Nephron progenitor cell (in vitro differentiated cells): Measurements from ENCODE around the gene PLCH1.

Experiments
- DNase-seq: peaks from one replicate; pipeline ENCODE4 v3.0.0; 2021
- H3K27ac Mint-ChIP-seq: 2 replicates; pipeline ENCODE4 v1.8.0; 2021; ENCODE audit warnings: mild to moderate bottlenecking, moderate library complexity, mixed read lengths
- H3K27me3 Mint-ChIP-seq: 2 replicates; pipeline ENCODE4 v1.8.0; 2021; ENCODE audit warnings: mild to moderate bottlenecking, low read depth, mixed read lengths; ENCODE audit not compliant: poor library complexity
- H3K36me3 Mint-ChIP-seq: 2 replicates; pipeline ENCODE4 v1.8.0; 2021; ENCODE audit warnings: low read depth, mixed read lengths
- H3K4me1 Mint-ChIP-seq: 2 replicates; pipeline ENCODE4 v1.8.0; 2021; ENCODE audit warnings: mixed read lengths
- H3K4me3 Mint-ChIP-seq: 2 replicates; pipeline ENCODE4 v1.8.0; 2021; ENCODE audit warnings: mild to moderate bottlenecking, moderate library complexity, mixed read lengths
- H3K9me3 Mint-ChIP-seq: 2 replicates; pipeline ENCODE4 v1.8.0; 2021; ENCODE audit warnings: mild to moderate bottlenecking, moderate library complexity, mixed read lengths
- TF ChIP-seq, protein P1 (sequence below): fragments of 200-600 bp; sonication (generic); IDR thresholded peaks from 2 replicates; pipeline ENCODE4 v1.5.0; 2021; ENCODE audit warnings: antibody characterized with exemption

PLCH1 gene

DNA sequence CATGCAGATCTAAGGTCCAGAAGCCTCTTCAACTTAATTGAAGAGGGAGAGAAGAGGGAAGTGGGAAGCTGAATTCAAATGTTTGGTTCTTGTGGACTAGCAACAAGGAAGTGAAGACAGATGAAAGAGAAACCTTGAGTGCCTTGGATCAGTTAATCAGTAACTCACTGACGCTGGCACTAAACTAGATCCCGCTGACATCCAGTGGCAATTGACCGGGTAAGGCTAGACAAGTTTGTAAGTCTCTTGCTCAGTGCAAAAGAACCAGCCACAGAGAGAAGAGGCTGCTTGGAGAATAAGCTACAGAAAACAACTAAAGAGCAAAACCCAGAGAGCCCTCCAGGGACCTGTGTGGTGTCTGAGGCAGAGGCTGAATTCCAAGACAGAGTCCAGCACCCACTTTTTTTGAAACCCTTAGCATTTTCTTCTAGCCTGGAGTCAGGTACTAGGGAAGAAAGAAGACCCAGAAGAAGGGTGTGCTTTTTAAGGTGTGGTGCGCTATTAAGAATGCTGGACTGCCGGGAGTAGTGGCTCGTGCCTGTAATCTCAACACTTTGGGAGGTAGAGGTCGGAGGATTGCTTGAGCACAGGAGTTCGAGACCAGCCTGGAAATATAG is 6.9 kb downstream of the PLCH1 start:
- H3K36me3 Mint-ChIP-seq: peaks cover 30% of the 10 kb centered on the region
- H3K4me3 Mint-ChIP-seq: peak overlapping the region; percentile 69
- H3K27me3 Mint-ChIP-seq: no peaks in the 10 kb centered on the region
- peaks cover 16% of the 10 kb centered on the region for H3K9me3 Mint-ChIP-seq
- H3K4me1 Mint-ChIP-seq: peaks cover 65% of the 10 kb centered on the region
- TF ChIP-seq, protein P1, sequence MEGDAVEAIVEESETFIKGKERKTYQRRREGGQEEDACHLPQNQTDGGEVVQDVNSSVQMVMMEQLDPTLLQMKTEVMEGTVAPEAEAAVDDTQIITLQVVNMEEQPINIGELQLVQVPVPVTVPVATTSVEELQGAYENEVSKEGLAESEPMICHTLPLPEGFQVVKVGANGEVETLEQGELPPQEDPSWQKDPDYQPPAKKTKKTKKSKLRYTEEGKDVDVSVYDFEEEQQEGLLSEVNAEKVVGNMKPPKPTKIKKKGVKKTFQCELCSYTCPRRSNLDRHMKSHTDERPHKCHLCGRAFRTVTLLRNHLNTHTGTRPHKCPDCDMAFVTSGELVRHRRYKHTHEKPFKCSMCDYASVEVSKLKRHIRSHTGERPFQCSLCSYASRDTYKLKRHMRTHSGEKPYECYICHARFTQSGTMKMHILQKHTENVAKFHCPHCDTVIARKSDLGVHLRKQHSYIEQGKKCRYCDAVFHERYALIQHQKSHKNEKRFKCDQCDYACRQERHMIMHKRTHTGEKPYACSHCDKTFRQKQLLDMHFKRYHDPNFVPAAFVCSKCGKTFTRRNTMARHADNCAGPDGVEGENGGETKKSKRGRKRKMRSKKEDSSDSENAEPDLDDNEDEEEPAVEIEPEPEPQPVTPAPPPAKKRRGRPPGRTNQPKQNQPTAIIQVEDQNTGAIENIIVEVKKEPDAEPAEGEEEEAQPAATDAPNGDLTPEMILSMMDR: no peak
- peak overlapping the region; percentile 97 for H3K27ac Mint-ChIP-seq
- DNase-seq: peak; percentile 17

GRCh38 chr3:155736381-155736780 is 8.5 kb downstream of the PLCH1 start:
- Mint-ChIP-seq H3K9me3 (peaks cover 17% of the 10 kb centered on the region), H3K27ac (peak overlapping the region; percentile 71), H3K36me3 (peaks cover 40% of the 10 kb centered on the region), H3K27me3 (peaks cover 4% of the 10 kb centered on the region), H3K4me1 (peaks cover 55% of the 10 kb centered on the region), H3K4me3 (no peak overlapping the region)
- TF ChIP-seq, protein P1: no peak
- no peak for DNase-seq

DNA sequence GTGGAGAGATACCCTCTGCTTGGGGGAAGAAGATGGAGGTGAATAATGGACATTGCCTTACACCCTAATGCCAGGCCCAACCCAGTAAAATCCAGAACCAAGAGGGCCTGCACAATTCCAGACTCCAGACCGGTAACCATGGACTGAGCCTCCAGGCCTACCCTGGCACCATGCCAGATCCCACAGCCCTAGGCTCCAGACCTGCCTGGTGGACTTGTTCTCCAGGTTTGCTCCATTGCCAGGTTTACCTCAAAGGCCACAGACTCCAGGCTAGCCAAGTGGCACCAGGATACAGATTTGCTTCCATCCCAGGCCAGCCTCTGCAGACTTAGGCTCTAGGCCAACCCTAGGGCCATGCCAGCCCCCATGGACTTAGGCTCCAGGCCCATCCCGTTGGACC is 14.0 kb downstream of the PLCH1 start:
- peaks cover 10% of the 10 kb centered on the region for H3K4me1 Mint-ChIP-seq
- peaks cover 34% of the 10 kb centered on the region for H3K9me3 Mint-ChIP-seq
- no peak for DNase-seq
- H3K27ac Mint-ChIP-seq: no peak overlapping the region
- peaks cover 76% of the 10 kb centered on the region for H3K36me3 Mint-ChIP-seq
- TF ChIP-seq, protein P1: no peak
- peaks cover 4% of the 10 kb centered on the region for H3K27me3 Mint-ChIP-seq
- no peak overlapping the region for H3K4me3 Mint-ChIP-seq

GRCh38 chr3:155727836-155728235 is 17.0 kb downstream of the PLCH1 start:
- no peak overlapping the region for H3K4me3 Mint-ChIP-seq

DNA sequence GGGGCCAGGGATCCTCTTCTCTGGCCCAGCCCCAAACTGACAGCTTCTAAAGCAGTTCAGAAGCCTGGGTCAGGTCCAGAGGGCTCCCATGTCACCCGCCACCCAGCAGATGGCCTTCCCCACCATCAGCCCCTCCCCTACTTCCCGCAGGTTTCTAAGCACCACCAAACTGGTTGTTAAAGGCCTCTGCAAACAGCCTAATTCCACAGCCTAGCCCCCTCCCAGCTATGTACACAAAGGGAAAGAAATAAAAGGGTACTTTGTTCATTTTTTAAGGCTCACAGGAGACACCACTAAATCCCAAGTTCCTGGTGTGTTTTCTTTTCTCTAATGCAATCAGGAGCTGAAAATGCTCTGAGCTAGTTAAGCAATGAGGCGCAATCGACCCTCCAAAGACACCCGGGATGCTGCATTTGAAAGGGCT is 30.6 kb downstream of the PLCH1 start:
- peaks cover 29% of the 10 kb centered on the region for H3K9me3 Mint-ChIP-seq
- no peaks in the 10 kb centered on the region for H3K27me3 Mint-ChIP-seq
- no peak overlapping the region for H3K4me3 Mint-ChIP-seq
- peaks cover 28% of the 10 kb centered on the region for H3K4me1 Mint-ChIP-seq
- TF ChIP-seq, protein P1: no peak
- peak; percentile 33 for DNase-seq
- H3K36me3 Mint-ChIP-seq: peaks cover 51% of the 10 kb centered on the region
- H3K27ac Mint-ChIP-seq: no peak overlapping the region

More at GRCh38 chr3:155727836-155728235, 17.0 kb downstream of the PLCH1 start:
- Mint-ChIP-seq H3K27me3 (peaks cover 7% of the 10 kb centered on the region), H3K36me3 (peaks cover 82% of the 10 kb centered on the region), H3K27ac (peak overlapping the region; percentile 8), H3K4me1 (peaks cover 8% of the 10 kb centered on the region), H3K9me3 (peaks cover 46% of the 10 kb centered on the region)
- DNase-seq: no peak
- TF ChIP-seq, protein P1: no peak

- H3K27me3 Mint-ChIP-seq: no peaks in the 10 kb centered on the region
- no peak overlapping the region for H3K4me3 Mint-ChIP-seq
- H3K4me1 Mint-ChIP-seq: peaks cover 28% of the 10 kb centered on the region
- H3K9me3 Mint-ChIP-seq: peaks cover 8% of the 10 kb centered on the region
- peaks cover 36% of the 10 kb centered on the region for H3K36me3 Mint-ChIP-seq
- TF ChIP-seq, protein P1: no peak
- no peak for DNase-seq
- H3K27ac Mint-ChIP-seq: no peak overlapping the region
Observed at GRCh38 chr3:155712008-155712407, 32.9 kb downstream of the PLCH1 start.
